ENCODE results near the gene PURB. TPM values are rescaled to one million over a fixed set of nuclear protein-coding genes. Genes with fewer than 3 reads are reported as not detected.
"Not testable (repeated sequence)": the region's sequence is repeated elsewhere in the genome, so short reads cannot be mapped to it uniquely, and the experiment has no call there.

The PURB gene
- total RNA-seq, 1 donor from 2014 or later: 13.1 TPM

- TF ChIP-seq CTCF (IDR thresholded peaks at IDR 0.05; ENCODE audit: borderline replicate concordance): no peak
- Histone ChIP-seq H3K36me3 (no peaks in the 10 kb centered on the region), H3K27me3 (ENCODE audit: low read depth) (no peaks in the 10 kb centered on the region), H3K9me3 (replicated peaks) (no peaks in the 10 kb centered on the region), H3K4me3 (no peak overlapping the region), H3K27ac (replicated peaks) (no peak overlapping the region), H3K4me1 (peaks cover 54% of the 10 kb centered on the region)
- intact Hi-C loops (cut with micrococcal nuclease): no loop called here
- no peak for DNase-seq
These were observed 8.9 kb downstream of the PURB start for GRCh38 chr7:44876393-44876792.

GRCh38 chr7:44875241-44875640 is 10.1 kb downstream of the PURB start:
- DNase-seq: no peak
- TF ChIP-seq CTCF (IDR thresholded peaks at IDR 0.05; ENCODE audit: borderline replicate concordance): no peak
- no peaks in the 10 kb centered on the region for H3K9me3 ChIP-seq (replicated peaks)
- no peak overlapping the region for H3K27ac ChIP-seq (replicated peaks)
- intact Hi-C loops (cut with micrococcal nuclease): no loop called here
- peaks cover 43% of the 10 kb centered on the region for H3K4me1 ChIP-seq
- H3K27me3 ChIP-seq (ENCODE audit: low read depth): no peaks in the 10 kb centered on the region
- no peak overlapping the region for H3K4me3 ChIP-seq
- H3K36me3 ChIP-seq: no peaks in the 10 kb centered on the region

- Histone ChIP-seq H3K4me3 (no peak overlapping the region), H3K9me3 (replicated peaks) (no peaks in the 10 kb centered on the region), H3K27me3 (ENCODE audit: low read depth) (no peaks in the 10 kb centered on the region), H3K4me1 (peaks cover 19% of the 10 kb centered on the region), H3K36me3 (no peaks in the 10 kb centered on the region), H3K27ac (replicated peaks) (no peak overlapping the region)
- TF ChIP-seq CTCF (IDR thresholded peaks at IDR 0.05; ENCODE audit: borderline replicate concordance): no peak
- intact Hi-C loops (cut with micrococcal nuclease): no loop called here
- no peak for DNase-seq
These were observed 12.5 kb downstream of the PURB start for GRCh38 chr7:44872787-44873186.

- H3K9me3 ChIP-seq (replicated peaks); H3K27ac ChIP-seq (replicated peaks); H3K4me3 ChIP-seq; H3K36me3 ChIP-seq; H3K27me3 ChIP-seq (ENCODE audit: low read depth); intact Hi-C loops (cut with micrococcal nuclease); DNase-seq: not testable (repeated sequence)
- H3K4me1 ChIP-seq: peaks cover 16% of the 10 kb centered on the region
These were observed 13.4 kb downstream of the PURB start for GRCh38 chr7:44871918-44872317.

- DNase-seq; H3K4me3 ChIP-seq; H3K27ac ChIP-seq (replicated peaks); H3K36me3 ChIP-seq; intact Hi-C loops (cut with micrococcal nuclease); H3K27me3 ChIP-seq (ENCODE audit: low read depth); H3K9me3 ChIP-seq (replicated peaks): not testable (repeated sequence)
- peaks cover 15% of the 10 kb centered on the region for H3K4me1 ChIP-seq
These were observed 14.6 kb downstream of the PURB start for GRCh38 chr7:44870780-44871179.

GRCh38 chr7:44870336-44870735 is 15.0 kb downstream of the PURB start:
- DNase-seq; H3K27me3 ChIP-seq (ENCODE audit: low read depth); intact Hi-C loops (cut with micrococcal nuclease); H3K36me3 ChIP-seq; H3K4me3 ChIP-seq; H3K27ac ChIP-seq (replicated peaks); H3K9me3 ChIP-seq (replicated peaks): not testable (repeated sequence)
- H3K4me1 ChIP-seq: peaks cover 12% of the 10 kb centered on the region

- Histone ChIP-seq H3K4me1 (peaks cover 6% of the 10 kb centered on the region), H3K9me3 (replicated peaks) (no peaks in the 10 kb centered on the region), H3K27me3 (ENCODE audit: low read depth) (no peaks in the 10 kb centered on the region), H3K4me3 (no peak overlapping the region), H3K27ac (replicated peaks) (peak overlapping the region; percentile 14), H3K36me3 (no peaks in the 10 kb centered on the region)
- intact Hi-C loops (cut with micrococcal nuclease): no loop called here
- TF ChIP-seq CTCF (IDR thresholded peaks at IDR 0.05; ENCODE audit: borderline replicate concordance): no peak
- no peak for DNase-seq
These were observed 18.0 kb downstream of the PURB start for GRCh38 chr7:44867073-44867995.

- H3K27ac ChIP-seq (replicated peaks); H3K36me3 ChIP-seq; H3K27me3 ChIP-seq (ENCODE audit: low read depth); intact Hi-C loops (cut with micrococcal nuclease); H3K4me3 ChIP-seq; H3K4me1 ChIP-seq; DNase-seq; H3K9me3 ChIP-seq (replicated peaks): not testable (repeated sequence)
These were observed 23.4 kb downstream of the PURB start for GRCh38 chr7:44861949-44862348.

Measured in left ventricle myocardium inferior (tissue), 1 donor.